Embryonic facial prominence (tissue), 1 donor: ENCODE results near the gene HLA-DOA.

Source experiments
- DNase-seq: peaks from one replicate; pipeline ENCODE4 v3.0.0-alpha.2; 2016; ENCODE audit errors: extremely low spot score

Gene HLA-DOA

DNA sequence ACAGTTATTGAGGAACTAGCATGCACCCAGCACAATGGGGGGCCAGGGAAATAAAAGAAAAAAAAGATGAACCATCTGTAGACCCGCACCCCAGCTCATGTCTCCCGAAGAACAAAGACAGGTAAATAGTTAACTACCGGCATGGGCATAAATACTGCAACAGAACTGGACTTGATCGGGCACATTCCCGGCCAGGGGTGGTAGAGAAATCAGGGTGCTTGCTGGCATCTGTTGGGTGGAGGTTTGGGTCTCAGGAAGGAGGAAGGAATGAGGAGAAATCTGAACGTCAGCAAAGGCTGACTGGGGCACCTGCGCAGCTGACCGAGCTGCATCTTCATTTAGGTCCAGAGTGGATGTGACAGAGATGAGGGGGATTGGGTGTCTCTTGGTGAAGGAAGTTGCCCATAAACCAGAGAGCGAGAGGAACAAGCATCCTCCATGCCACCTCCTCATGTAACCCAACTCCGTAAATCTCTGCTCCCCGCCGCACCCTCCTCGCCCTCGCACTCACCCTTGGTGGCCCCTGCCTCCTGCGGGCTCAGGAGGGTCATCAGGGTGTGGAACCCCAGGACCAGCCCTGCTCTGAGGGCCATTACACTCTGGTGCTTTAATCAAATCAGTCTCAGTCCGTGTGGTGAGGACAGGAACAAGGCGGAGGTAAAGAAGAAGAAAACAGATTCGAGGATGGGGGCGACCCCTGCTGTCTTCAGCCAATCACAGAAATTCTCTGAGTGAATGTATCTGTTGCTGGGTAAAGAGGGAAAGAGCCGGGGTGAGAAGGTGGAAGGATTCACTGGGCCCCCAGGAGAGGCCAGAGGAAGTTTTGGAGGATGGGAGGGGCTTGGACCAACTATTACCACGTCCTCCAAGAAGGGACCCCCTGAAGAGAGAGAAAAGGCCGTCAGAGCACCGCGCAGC is at the start of gene HLA-DOA:
Gene HLA-DOA (minus strand): TSS at position 648 of the 918 bp plus-strand sequence.
- no peak for DNase-seq

DNA sequence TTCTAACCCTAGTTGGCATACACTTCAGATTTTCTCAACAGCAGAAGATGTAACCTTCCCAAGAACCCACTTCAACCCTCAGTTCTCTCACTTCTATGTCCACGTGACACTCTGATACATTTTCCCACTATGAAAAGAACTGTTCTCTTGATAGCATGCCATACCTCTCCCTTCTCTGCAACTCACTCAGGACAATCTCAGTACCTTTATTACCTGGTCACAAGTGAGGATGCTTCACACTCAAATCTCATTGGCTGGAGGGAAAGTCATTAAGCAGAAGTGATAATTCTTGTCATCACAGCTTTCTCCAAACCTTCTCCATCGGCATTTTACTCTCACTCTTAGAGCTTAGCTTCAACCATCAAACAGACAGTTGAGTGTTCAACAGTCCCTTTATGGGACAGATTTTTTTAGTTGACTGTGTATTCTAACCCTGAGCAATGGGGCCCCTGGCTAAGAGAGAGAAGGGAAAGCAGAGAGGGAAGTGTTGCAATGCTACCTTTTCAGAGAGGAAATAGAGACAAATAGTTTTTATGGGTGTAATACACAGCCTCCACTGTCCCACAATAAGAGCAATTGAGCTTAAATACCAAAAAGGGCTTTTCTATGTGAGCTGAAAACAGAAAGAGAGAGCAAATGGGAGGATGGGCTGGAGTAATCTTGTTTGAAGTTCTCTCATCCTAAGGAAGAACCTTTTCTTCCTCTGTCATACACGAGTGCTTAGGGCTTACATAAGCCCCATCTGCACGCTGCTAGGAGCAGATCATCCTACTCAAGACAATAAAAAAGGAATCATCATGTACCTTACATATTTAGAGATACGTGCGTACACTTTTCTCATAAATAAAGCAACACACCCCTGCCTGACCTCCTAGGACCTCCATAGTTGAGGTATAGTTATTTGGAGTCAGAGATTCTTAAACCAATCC is 48.1 kb upstream of the HLA-DOA start:
- DNase-seq = no peak

- DNase-seq = no peak
These were observed 43.8 kb upstream of the HLA-DOA start for GRCh38 chr6:33053230-33053629.

- no peak for DNase-seq
These were observed 43.2 kb upstream of the HLA-DOA start for GRCh38 chr6:33052627-33053026.

- DNase-seq = no peak
These were observed 40.8 kb upstream of the HLA-DOA start for GRCh38 chr6:33050014-33050810.

- no peak for DNase-seq
These were observed 40.1 kb upstream of the HLA-DOA start for GRCh38 chr6:33049323-33050013.

DNA sequence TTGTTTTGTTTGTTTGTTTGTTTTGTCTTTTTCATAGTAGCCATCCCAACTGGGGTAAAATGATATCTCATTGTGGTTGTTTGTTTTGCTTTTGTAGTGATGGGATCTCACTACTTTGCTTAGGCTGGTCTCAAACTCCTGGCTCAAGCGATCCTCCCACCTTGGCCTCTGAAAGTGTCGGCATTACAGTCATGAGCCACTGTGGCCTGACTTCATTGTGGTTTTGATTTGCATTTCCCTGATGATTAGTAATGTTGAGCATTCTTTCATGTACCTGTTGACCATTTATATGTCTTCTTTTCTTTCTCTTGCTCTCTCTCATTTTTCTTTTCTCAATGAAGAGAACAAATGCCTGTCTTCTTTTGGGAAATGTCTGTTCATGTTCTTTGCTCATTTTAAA is 30.8 kb upstream of the HLA-DOA start:
- DNase-seq = no peak

DNA sequence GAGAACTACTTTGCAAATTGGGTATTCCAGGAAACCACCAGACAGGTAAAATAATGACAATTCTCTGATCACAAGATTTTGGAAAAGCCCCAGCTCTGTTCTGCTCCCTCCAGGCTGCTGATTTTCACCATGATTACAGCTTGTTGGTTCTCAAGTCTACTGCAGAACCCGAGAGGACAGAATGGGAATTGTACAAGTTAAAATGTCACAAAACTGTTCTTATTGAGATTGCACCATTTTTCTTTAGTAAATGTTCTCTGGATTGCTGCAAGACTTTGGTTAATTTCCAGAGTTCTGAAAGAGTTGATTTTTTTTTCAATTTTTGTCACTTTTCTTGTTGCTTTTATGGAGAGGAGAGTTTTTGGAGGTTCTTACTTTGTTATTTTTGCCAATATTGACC is 27.1 kb upstream of the HLA-DOA start:
- no peak for DNase-seq

DNA sequence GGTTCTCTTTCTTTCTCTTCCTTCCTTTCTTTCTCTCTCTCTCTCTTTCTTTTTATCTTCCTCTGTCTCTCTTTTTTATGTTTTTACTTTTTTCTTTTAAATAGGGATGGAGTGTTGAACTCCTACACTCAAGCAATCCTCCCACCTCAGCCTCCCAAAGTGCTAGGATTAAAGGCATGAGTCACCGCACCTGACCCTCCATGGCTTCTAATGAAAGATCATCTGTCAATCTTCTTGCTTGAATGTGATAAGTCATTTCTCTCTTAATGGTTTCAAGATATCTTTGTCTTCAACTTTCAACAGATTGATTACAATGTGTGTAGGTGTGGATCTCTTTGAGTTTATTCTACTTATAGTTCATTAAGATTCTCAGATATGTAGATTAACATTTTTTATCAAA is 25.2 kb upstream of the HLA-DOA start:
- no peak for DNase-seq

- DNase-seq = no peak
These were observed 20.9 kb upstream of the HLA-DOA start for GRCh38 chr6:33030245-33030644.

DNA sequence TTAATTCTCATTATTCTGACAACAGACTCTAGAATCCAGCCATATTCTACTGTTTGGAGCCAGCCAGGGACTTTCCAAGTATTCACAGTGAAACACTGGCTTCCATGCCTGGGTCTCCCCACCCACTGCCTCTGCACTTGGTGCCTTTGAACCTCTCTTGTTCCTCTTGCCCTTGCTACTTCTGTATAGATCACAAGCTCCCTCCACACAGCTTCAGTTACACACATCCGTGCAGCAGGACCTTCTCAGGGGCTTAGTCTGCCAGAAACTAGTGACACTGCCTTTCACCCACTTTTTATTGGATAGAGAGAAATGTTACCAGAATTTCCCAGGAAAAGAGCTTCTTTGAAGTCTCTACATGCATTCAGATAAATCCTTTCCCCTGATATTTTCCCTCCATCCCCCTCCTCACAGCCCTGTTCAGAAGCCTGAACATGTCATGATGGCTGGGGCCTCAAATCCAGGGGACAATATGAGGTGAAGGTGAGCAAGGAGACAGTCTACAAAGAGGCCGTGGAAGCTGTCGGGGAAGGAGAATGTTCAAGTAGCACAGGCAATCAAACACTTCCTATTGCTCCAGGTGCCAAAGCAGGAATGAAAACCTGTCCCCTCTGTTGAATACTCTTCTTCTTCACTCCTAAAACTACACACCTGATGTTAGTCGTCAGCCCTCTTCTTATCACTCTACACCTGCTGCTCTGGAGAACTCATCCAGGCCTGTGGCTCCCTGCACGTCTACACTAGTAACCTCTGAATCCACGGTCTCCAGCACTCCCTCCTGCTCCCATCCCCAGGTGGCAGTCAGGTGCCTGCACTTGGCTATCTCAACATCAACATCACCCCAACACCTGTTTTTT is 20.2 kb upstream of the HLA-DOA start:
- DNase-seq = no peak

DNA sequence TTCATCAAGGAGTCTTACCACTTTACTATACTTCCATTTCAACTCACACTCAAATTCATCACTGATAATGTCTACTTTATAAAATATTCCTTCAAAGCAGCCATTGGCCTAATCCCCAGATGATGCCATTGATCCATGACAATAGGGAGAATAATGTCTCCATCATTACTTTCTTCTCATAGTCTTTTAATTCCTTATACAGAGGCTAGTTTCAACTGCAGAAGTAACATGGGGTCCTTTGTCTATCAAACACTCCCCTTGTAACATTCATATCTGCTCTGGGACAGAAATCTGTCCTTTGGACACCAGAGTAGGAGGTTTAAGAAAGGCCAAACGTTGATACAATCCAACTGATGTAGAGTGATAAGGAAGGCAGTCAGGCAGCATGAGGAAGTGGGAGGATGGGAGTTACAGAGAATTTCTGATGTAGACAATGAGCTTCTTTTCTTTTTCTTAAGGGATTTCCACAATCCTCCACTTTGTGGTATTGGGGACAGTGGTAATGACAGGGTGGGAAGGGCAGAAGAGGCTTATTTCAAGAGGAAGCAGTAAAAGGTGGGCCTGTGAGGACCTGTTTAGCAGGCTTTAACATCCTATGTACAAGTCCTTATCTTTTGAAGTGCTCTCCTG is 18.9 kb upstream of the HLA-DOA start:
- no peak for DNase-seq

DNA sequence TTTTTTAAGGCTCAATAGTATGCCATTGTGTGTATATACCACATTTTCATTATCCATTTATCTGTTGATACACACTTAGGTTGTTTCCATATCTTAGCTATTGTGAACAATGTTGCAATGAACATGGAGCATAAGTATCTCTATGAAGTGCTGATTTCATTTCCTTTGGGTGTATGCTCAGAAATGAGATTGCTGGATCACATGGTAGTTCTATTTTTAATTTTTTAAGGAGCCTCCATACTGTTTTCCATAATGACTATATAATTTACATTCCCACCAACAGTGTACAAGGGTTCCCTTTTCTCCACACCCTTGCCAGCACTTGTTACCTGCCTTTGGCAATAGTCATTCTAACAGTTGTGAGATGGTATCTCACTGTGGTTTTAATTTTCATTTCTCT is 15.1 kb upstream of the HLA-DOA start:
- DNase-seq = no peak

DNA sequence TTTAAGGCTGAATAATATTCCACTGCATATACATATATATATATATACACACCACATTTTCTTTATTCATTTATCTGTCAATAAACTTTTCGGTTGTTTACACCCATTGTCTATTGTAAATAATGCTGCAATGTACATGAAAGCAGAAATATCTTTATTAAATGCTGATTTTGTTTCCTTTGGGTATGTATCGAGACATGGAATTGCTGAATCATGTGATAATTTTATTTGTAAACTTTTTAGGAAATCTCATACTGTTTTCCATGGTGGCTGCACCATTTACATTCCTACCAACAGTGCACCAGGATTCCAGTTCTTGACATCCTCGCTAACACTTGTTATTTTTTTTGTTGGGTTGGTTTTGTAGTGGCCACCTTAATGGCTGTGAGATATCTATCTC is 14.1 kb upstream of the HLA-DOA start:
- DNase-seq = no peak

- no peak for DNase-seq
These were observed 12.5 kb upstream of the HLA-DOA start for GRCh38 chr6:33021917-33022316.

- no peak for DNase-seq
These were observed 10.0 kb upstream of the HLA-DOA start for GRCh38 chr6:33019372-33019771.

- DNase-seq = no peak
These were observed 9.5 kb upstream of the HLA-DOA start for GRCh38 chr6:33018904-33019303.

DNA sequence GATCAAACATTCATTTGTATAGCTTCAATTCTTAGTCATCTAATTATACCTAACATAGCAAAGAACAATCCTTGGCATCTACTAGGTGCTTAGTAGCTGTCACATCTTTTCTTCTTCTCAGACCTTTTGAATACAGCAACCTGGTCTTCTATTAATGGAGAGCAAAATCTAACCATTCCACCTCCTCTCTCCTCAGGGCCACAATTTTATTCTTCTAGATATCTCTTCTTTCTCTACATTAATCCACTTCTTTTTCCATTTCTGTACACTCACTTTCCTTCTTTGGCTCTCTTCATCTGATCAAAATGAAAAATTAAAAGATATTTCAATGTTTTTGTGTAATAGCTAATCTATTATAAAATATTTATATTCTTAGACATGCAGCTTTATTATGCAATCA is 9.0 kb upstream of the HLA-DOA start:
- DNase-seq = no peak

DNA sequence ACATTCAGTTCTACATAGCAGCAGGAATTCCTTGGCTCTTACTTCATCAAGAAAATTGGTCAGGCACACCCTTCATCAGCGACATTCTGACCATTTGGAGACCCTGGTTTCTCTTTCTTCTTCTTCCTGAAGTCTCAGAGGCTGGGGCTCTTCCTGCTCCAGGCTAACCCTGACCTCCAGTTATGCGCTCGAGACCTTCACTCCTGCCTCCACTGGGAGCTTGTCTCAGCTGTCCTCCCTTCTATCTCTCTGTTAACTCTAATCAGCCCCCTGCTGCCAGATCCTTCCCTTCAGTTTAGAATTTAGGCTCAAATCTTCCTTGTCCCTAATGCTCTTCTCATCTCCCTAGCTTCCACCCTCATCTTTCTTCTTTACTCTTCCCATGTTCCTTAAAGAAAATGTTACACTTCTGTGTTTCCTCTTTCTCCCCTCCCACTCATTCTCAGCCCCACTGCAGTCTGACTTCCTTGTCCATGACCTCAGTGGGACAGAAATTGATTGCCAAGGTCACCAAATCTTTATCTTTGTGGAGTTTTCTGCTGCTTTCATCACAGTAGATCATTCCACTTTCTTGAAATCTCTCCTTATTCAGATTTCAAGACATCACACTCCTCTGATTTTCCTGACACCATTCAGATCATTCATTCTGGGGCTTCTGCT is 8.4 kb upstream of the HLA-DOA start:
- DNase-seq = no peak
